Small intestine (tissue), 7 donors: Measurements from ENCODE around the gene HLA-DRB1. TPM values are rescaled to one million over a fixed set of nuclear protein-coding genes. Genes with fewer than 3 reads are reported as not detected.

Experiments used
- DNase-seq, 2 donors: peaks; one replicate each; pipeline versions ENCODE4 v3.0.0 to v3.0.0-alpha.2; 2013
- FAIRE-seq: peaks from 2 replicates; lab custom pipeline; 2012; peaks lifted over from hg19 to GRCh38; lab: Jason Lieb, UNC
- H3K27ac ChIP-seq, 3 donors: one replicate each; pipeline ENCODE4 v1.5.1; 2013; ENCODE audit warnings: low read length in 2 of 3, mild to moderate bottlenecking in 2 of 3, control low read depth in 1 of 3, inconsistent platforms in 1 of 3, low read depth in 1 of 3, moderate library complexity in 1 of 3
- H3K27me3 ChIP-seq, 3 donors: one replicate each; pipeline ENCODE4 v1.6.1; 2013; ENCODE audit warnings: low read length in 3 of 3, inconsistent platforms in 1 of 3; ENCODE audit not compliant: control insufficient read depth in 3 of 3, insufficient read depth in 3 of 3
- H3K36me3 ChIP-seq, 3 donors: one replicate each; pipeline ENCODE4 v1.6.1; 2013; ENCODE audit warnings: low read length in 3 of 3, inconsistent platforms in 1 of 3, low read depth in 1 of 3, mild to moderate bottlenecking in 1 of 3, moderate library complexity in 1 of 3; ENCODE audit not compliant: control insufficient read depth in 3 of 3, insufficient read depth in 2 of 3
- H3K4me1 ChIP-seq, 3 donors: one replicate each; pipeline ENCODE4 v1.6.1; 2013; ENCODE audit warnings: low read length in 2 of 3, inconsistent platforms in 1 of 3, low read depth in 1 of 3, mild to moderate bottlenecking in 1 of 3, moderate library complexity in 1 of 3; ENCODE audit not compliant: control insufficient read depth in 3 of 3, insufficient read depth in 2 of 3
- H3K4me3 ChIP-seq, 3 donors: one replicate each; pipeline ENCODE4 v1.5.1; 2013; ENCODE audit warnings: low read length in 3 of 3, control low read depth in 1 of 3, inconsistent platforms in 1 of 3, low read depth in 1 of 3, mild to moderate bottlenecking in 1 of 3, moderate library complexity in 1 of 3
- H3K9me3 ChIP-seq, 2 donors: one replicate each; pipeline ENCODE4 v1.6.1; 2013; ENCODE audit warnings: low read depth in 1 of 2, low read length in 1 of 2; ENCODE audit not compliant: control insufficient read depth in 2 of 2, insufficient read depth in 1 of 2
- WGBS, 3 donors: extraction: QIAGEN DNeasy Blood & Tissue Kit; methylation state at CpG; one replicate each; pipeline ENCODE4 v1.1.7; 2013; 5-methylcytosine and 5-hydroxymethylcytosine counted together
- polyA plus RNA-seq, 4 donors: library from polyadenylated mRNA; stranded (reverse) in 3 of 4; unstranded in 1 of 4; fragments of 200-250 nt in 3 of 4; fragments of 120-200 nt in 1 of 4; gene quantifications; one replicate each; pipeline versions ENCODE4 v1.2.1 to v1.2.3, GENCODE V29; 2013
- donor health status: healthy with polysubstance abuse.
- donor health status: control.
- donor health status: control.
- donor health status: Bipolar disorder and iron deficiency.
- donor health status: healthy.

Gene HLA-DRB1
- polyA plus RNA-seq, 4 donors = 45.4 to 226 (median 188) TPM

- DNase-seq = no peak
These were observed 24.1 kb downstream of the HLA-DRB1 start for GRCh38 chr6:32565511-32565910.

GRCh38 chr6:32562940-32563339, 26.7 kb downstream of the HLA-DRB1 start:
- Histone ChIP-seq H3K4me1 (no peaks in the 10 kb centered on the region), H3K9me3 (no peaks in the 10 kb centered on the region), H3K27me3 (no peaks in the 10 kb centered on the region), H3K27ac (no peak overlapping the region), H3K36me3 (no peaks in the 10 kb centered on the region), H3K4me3 (no peak overlapping the region)
- FAIRE-seq = no peak
- WGBS, 3 donors = 52% methylated on average over 2 of the region's 2 CpGs; no CpG with 5 or more reads in 2 of the 3 donors
- peak in 1 of 2 donors; percentile 55 for DNase-seq

More at GRCh38 chr6:32565511-32565910, 24.1 kb downstream of the HLA-DRB1 start:
- 89% methylated on average over 1 of the region's 1 CpG; no CpG with 5 or more reads in 2 of the 3 donors for WGBS, 3 donors
- H3K9me3 ChIP-seq = no peaks in the 10 kb centered on the region
- H3K36me3 ChIP-seq = no peaks in the 10 kb centered on the region
- no peak overlapping the region for H3K27ac ChIP-seq
- no peaks in the 10 kb centered on the region for H3K27me3 ChIP-seq
- no peak overlapping the region for H3K4me3 ChIP-seq
- FAIRE-seq = no peak
- no peaks in the 10 kb centered on the region for H3K4me1 ChIP-seq

GRCh38 chr6:32559747-32560146, 29.9 kb downstream of the HLA-DRB1 start:
- Histone ChIP-seq H3K4me1 (no peaks in the 10 kb centered on the region), H3K27me3 (no peaks in the 10 kb centered on the region), H3K27ac (no peak overlapping the region), H3K4me3 (no peak overlapping the region), H3K9me3 (no peaks in the 10 kb centered on the region), H3K36me3 (no peaks in the 10 kb centered on the region)
- DNase-seq (no peak), FAIRE-seq (no peak)
- 82% methylated on average over 7 of the region's 7 CpGs; no CpG with 5 or more reads in 2 of the 3 donors for WGBS, 3 donors

- DNase-seq (no peak), FAIRE-seq (no peak)
- Histone ChIP-seq H3K4me3 (no peak overlapping the region), H3K4me1 (no peaks in the 10 kb centered on the region), H3K9me3 (no peaks in the 10 kb centered on the region), H3K27me3 (no peaks in the 10 kb centered on the region), H3K36me3 (no peaks in the 10 kb centered on the region), H3K27ac (no peak overlapping the region)
- 12 to 38% (median 15%) methylated on average over 9 to 13 of the region's 13 CpGs for WGBS, 3 donors
These were observed 31.1 kb downstream of the HLA-DRB1 start for GRCh38 chr6:32558426-32559057.

- no peak for FAIRE-seq
- Histone ChIP-seq H3K9me3 (no peaks in the 10 kb centered on the region), H3K4me1 (no peaks in the 10 kb centered on the region), H3K27me3 (no peaks in the 10 kb centered on the region), H3K4me3 (no peak overlapping the region), H3K36me3 (no peaks in the 10 kb centered on the region), H3K27ac (no peak overlapping the region)
- no peak for DNase-seq
- WGBS, 3 donors = 46 to 85% (median 73%) methylated on average over 5 to 9 of the region's 9 CpGs
These were observed 35.3 kb downstream of the HLA-DRB1 start for GRCh38 chr6:32554116-32554965.

GRCh38 chr6:32553037-32553742, 36.5 kb downstream of the HLA-DRB1 start:
- Histone ChIP-seq H3K27ac (no peak overlapping the region), H3K4me3 (no peak overlapping the region), H3K36me3 (no peaks in the 10 kb centered on the region), H3K27me3 (no peaks in the 10 kb centered on the region), H3K4me1 (no peaks in the 10 kb centered on the region), H3K9me3 (no peaks in the 10 kb centered on the region)
- DNase-seq (peak in 1 of 2 donors; percentile 19), FAIRE-seq (no peak)
- 14 to 40% (median 30%) methylated on average over 4 to 5 of the region's 5 CpGs for WGBS, 3 donors

GRCh38 chr6:32551410-32551809, 38.2 kb downstream of the HLA-DRB1 start:
- DNase-seq (no peak), FAIRE-seq (no peak)
- H3K9me3 ChIP-seq = no peaks in the 10 kb centered on the region
- no peak overlapping the region for H3K27ac ChIP-seq
- no peaks in the 10 kb centered on the region for H3K4me1 ChIP-seq
- no peaks in the 10 kb centered on the region for H3K27me3 ChIP-seq
- WGBS, 3 donors = 27 to 38% (median 35%) methylated on average over 4 to 5 of the region's 5 CpGs
- H3K36me3 ChIP-seq = no peaks in the 10 kb centered on the region
- no peak overlapping the region for H3K4me3 ChIP-seq

- Histone ChIP-seq H3K27ac (no peak overlapping the region), H3K9me3 (no peaks in the 10 kb centered on the region), H3K36me3 (no peaks in the 10 kb centered on the region), H3K27me3 (no peaks in the 10 kb centered on the region), H3K4me1 (no peaks in the 10 kb centered on the region), H3K4me3 (no peak overlapping the region)
- DNase-seq (no peak), FAIRE-seq (no peak)
- WGBS, 3 donors = 44 to 70% (median 67%) methylated on average over 1 to 5 of the region's 5 CpGs
These were observed 49.8 kb downstream of the HLA-DRB1 start for GRCh38 chr6:32539839-32540238.
